Loucy (cell line): ENCODE data around the gene SNX21.

Experiments used
- H2AFZ ChIP-seq: fragments of 200-600 bp; sonication (generic); 2 replicates; pipeline ENCODE4 v1.6.0; 2016; ENCODE audit warnings: antibody characterized with exemption, mild to moderate bottlenecking, low read length, moderate library complexity
- H3F3A ChIP-seq: fragments of 200-600 bp; 2 replicates; pipeline ENCODE4 v1.6.0; 2016; ENCODE audit warnings: antibody characterized with exemption, low read depth, mild to moderate bottlenecking
- H3K27me3 ChIP-seq: fragments of 200-600 bp; sonication (generic); 2 replicates; pipeline ENCODE4 v1.6.1; 2014; ENCODE audit warnings: low read length, mild to moderate bottlenecking; ENCODE audit not compliant: insufficient read depth, poor library complexity, severe bottlenecking
- H3K36me3 ChIP-seq: fragments of 200-600 bp; sonication (generic); 2 replicates; pipeline ENCODE4 v1.6.1; 2016; ENCODE audit warnings: low read length; ENCODE audit not compliant: insufficient read depth
- H3K4me1 ChIP-seq: fragments of 200-600 bp; sonication (generic); 2 replicates; pipeline ENCODE4 v1.5.1; 2014; ENCODE audit warnings: low read length, mild to moderate bottlenecking; ENCODE audit not compliant: insufficient read depth, poor library complexity, severe bottlenecking
- H3K4me2 ChIP-seq: fragments of 200-600 bp; sonication (generic); 2 replicates; pipeline ENCODE4 v1.6.0; 2014; ENCODE audit warnings: antibody characterized with exemption, low read length, low read depth, mild to moderate bottlenecking; ENCODE audit not compliant: poor library complexity, severe bottlenecking
- H3K4me3 ChIP-seq: fragments of 200-600 bp; sonication (generic); 2 replicates; pipeline ENCODE4 v1.5.1; 2014; ENCODE audit warnings: low read length, mild to moderate bottlenecking, mixed read lengths; ENCODE audit not compliant: poor library complexity, severe bottlenecking
- H3K79me2 ChIP-seq: fragments of 200-600 bp; sonication (generic); 2 replicates; pipeline ENCODE4 v1.6.1; 2014; ENCODE audit warnings: low read length; ENCODE audit not compliant: insufficient read depth
- H3K9ac ChIP-seq: fragments of 200-600 bp; sonication (generic); 2 replicates; pipeline ENCODE4 v1.6.0; 2014; ENCODE audit warnings: mild to moderate bottlenecking, low read depth, low read length, moderate library complexity; ENCODE audit not compliant: poor library complexity, severe bottlenecking
- H3K9me2 ChIP-seq: fragments of 200-600 bp; sonication (generic); replicated peaks from 2 replicates; pipeline ENCODE4 v1.6.1; 2016; ENCODE audit warnings: low read depth, low read length, mixed read lengths
- H3K9me3 ChIP-seq: fragments of 200-600 bp; sonication (generic); 2 replicates; pipeline ENCODE4 v1.6.1; 2014; ENCODE audit warnings: mild to moderate bottlenecking, antibody characterized with exemption, low read length, low read depth; ENCODE audit not compliant: insufficient read depth
- H4K20me1 ChIP-seq: fragments of 200-600 bp; sonication (generic); 2 replicates; pipeline ENCODE4 v1.6.0; 2014; ENCODE audit warnings: antibody characterized with exemption, low read length, mild to moderate bottlenecking; ENCODE audit not compliant: insufficient read depth, poor library complexity, severe bottlenecking
- CTCF ChIP-seq: fragments of 200-600 bp; sonication (generic); conservative IDR thresholded peaks from 2 replicates; pipeline ENCODE4 v1.5.1; 2014; ENCODE audit warnings: mild to moderate bottlenecking, antibody characterized with exemption, low read length
- EZH2phosphoT487 ChIP-seq: fragments of 200-600 bp; IDR thresholded peaks from 2 replicates; pipeline ENCODE4 v1.6.1; 2018; ENCODE audit warnings: antibody characterized with exemption, mild to moderate bottlenecking, moderate library complexity, borderline replicate concordance

The SNX21 gene

GRCh38 chr20:45816951-45817350 lies 16.6 kb upstream of the SNX21 start:
- no peak overlapping the region for H3K9ac ChIP-seq
- TF ChIP-seq EZH2phosphoT487 (no peak), CTCF (no peak)
- peaks cover 17% of the 10 kb centered on the region for H4K20me1 ChIP-seq
- no peak overlapping the region for H3K4me3 ChIP-seq
- H3K79me2 ChIP-seq: peaks cover 48% of the 10 kb centered on the region
- H3K9me2 ChIP-seq: no peaks in the 10 kb centered on the region
- H3K27me3 ChIP-seq: peaks cover 8% of the 10 kb centered on the region
- H3F3A ChIP-seq: peaks cover 2% of the 10 kb centered on the region; the same call in 1 of the 2 replicates
- H3K4me1 ChIP-seq: peaks cover 27% of the 10 kb centered on the region
- peak overlapping the region; percentile 86 for H3K4me2 ChIP-seq
- H3K36me3 ChIP-seq: peaks cover 22% of the 10 kb centered on the region; the same call in 1 of the 2 replicates
- no peaks in the 10 kb centered on the region for H3K9me3 ChIP-seq
- H2AFZ ChIP-seq: no peak overlapping the region

GRCh38 chr20:45817376-45818194 lies 16.0 kb upstream of the SNX21 start:
- no peak overlapping the region for H3K4me3 ChIP-seq
- H3K9me2 ChIP-seq: no peaks in the 10 kb centered on the region
- H3K4me1 ChIP-seq: peaks cover 27% of the 10 kb centered on the region
- H3K9ac ChIP-seq: no peak overlapping the region
- H3K79me2 ChIP-seq: peaks cover 42% of the 10 kb centered on the region
- peak overlapping the region; percentile 4 for H3K4me2 ChIP-seq
- H3F3A ChIP-seq: peaks cover 2% of the 10 kb centered on the region; the same call in 1 of the 2 replicates
- peaks cover 22% of the 10 kb centered on the region; the same call in 1 of the 2 replicates for H3K36me3 ChIP-seq
- H4K20me1 ChIP-seq: peaks cover 17% of the 10 kb centered on the region
- H3K27me3 ChIP-seq: peaks cover 7% of the 10 kb centered on the region
- no peaks in the 10 kb centered on the region for H3K9me3 ChIP-seq
- H2AFZ ChIP-seq: no peak overlapping the region
- TF ChIP-seq EZH2phosphoT487 (no peak), CTCF (no peak)

- peaks cover 36% of the 10 kb centered on the region for H3K79me2 ChIP-seq
- H3K4me3 ChIP-seq: no peak overlapping the region
- no peaks in the 10 kb centered on the region for H3K9me2 ChIP-seq
- peaks cover 16% of the 10 kb centered on the region for H4K20me1 ChIP-seq
- H3K9me3 ChIP-seq: no peaks in the 10 kb centered on the region
- TF ChIP-seq CTCF (no peak), EZH2phosphoT487 (no peak)
- peaks cover under 1% of the 10 kb centered on the region for H3K27me3 ChIP-seq
- H3K36me3 ChIP-seq: peaks cover 22% of the 10 kb centered on the region; the same call in 1 of the 2 replicates
- H3K4me2 ChIP-seq: no peak overlapping the region
- peaks cover 23% of the 10 kb centered on the region for H3K4me1 ChIP-seq
- H3K9ac ChIP-seq: no peak overlapping the region
- no peak overlapping the region for H2AFZ ChIP-seq
- peaks cover 2% of the 10 kb centered on the region; the same call in 1 of the 2 replicates for H3F3A ChIP-seq
Measured at GRCh38 chr20:45818239-45818638, 15.4 kb upstream of the SNX21 start.
